ENCODE results near the gene FSTL4.

FSTL4 gene

GRCh38 chr5:133290669-133291240, 321.6 kb downstream of the FSTL4 start:
- no peak for DNase-seq (ENCODE audit: low read depth)

GRCh38 chr5:133289686-133290367, 322.5 kb downstream of the FSTL4 start:
- DNase-seq (ENCODE audit: low read depth): no peak

GRCh38 chr5:133287500-133287899, 324.8 kb downstream of the FSTL4 start:
- DNase-seq (ENCODE audit: low read depth): peak; percentile 26

GRCh38 chr5:133286483-133286882, 325.9 kb downstream of the FSTL4 start:
- DNase-seq (ENCODE audit: low read depth): no peak

- DNase-seq (ENCODE audit: low read depth): no peak
These were observed 326.7 kb downstream of the FSTL4 start for GRCh38 chr5:133285583-133286021.

- no peak for DNase-seq (ENCODE audit: low read depth)
These were observed 328.0 kb downstream of the FSTL4 start for GRCh38 chr5:133284306-133284705.

GRCh38 chr5:133278317-133278716, 334.0 kb downstream of the FSTL4 start:
- DNase-seq (ENCODE audit: low read depth): no peak

- no peak for DNase-seq (ENCODE audit: low read depth)
These were observed 334.6 kb downstream of the FSTL4 start for GRCh38 chr5:133277744-133278143.

GRCh38 chr5:133276171-133276570, 336.2 kb downstream of the FSTL4 start:
- no peak for DNase-seq (ENCODE audit: low read depth)

GRCh38 chr5:133275631-133276030, 336.7 kb downstream of the FSTL4 start:
- DNase-seq (ENCODE audit: low read depth): no peak

- DNase-seq (ENCODE audit: low read depth): no peak
These were observed 337.8 kb downstream of the FSTL4 start for GRCh38 chr5:133274597-133274935.

- DNase-seq (ENCODE audit: low read depth): no peak
These were observed 338.4 kb downstream of the FSTL4 start for GRCh38 chr5:133273661-133274596.

GRCh38 chr5:133272345-133272744, 340.0 kb downstream of the FSTL4 start:
- no peak for DNase-seq (ENCODE audit: low read depth)

- no peak for DNase-seq (ENCODE audit: low read depth)
These were observed 340.7 kb downstream of the FSTL4 start for GRCh38 chr5:133271606-133272005.

GRCh38 chr5:133269691-133270090, 342.6 kb downstream of the FSTL4 start:
- DNase-seq (ENCODE audit: low read depth): no peak

GRCh38 chr5:133267601-133268000, 344.7 kb downstream of the FSTL4 start:
- no peak for DNase-seq (ENCODE audit: low read depth)

- no peak for DNase-seq (ENCODE audit: low read depth)
These were observed 345.4 kb downstream of the FSTL4 start for GRCh38 chr5:133266966-133267365.

- no peak for DNase-seq (ENCODE audit: low read depth)
These were observed 345.8 kb downstream of the FSTL4 start for GRCh38 chr5:133266527-133266878.

GRCh38 chr5:133265720-133266526, 346.4 kb downstream of the FSTL4 start:
- DNase-seq (ENCODE audit: low read depth): no peak

- no peak for DNase-seq (ENCODE audit: low read depth)
These were observed 347.1 kb downstream of the FSTL4 start for GRCh38 chr5:133265257-133265656.

- no peak for DNase-seq (ENCODE audit: low read depth)
These were observed 349.7 kb downstream of the FSTL4 start for GRCh38 chr5:133262690-133263089.

- no peak for DNase-seq (ENCODE audit: low read depth)
These were observed 350.3 kb downstream of the FSTL4 start for GRCh38 chr5:133261993-133262392.

Measured in activated T-cell treated with anti-CD3 and anti-CD28 coated beads for 48 hours (primary cell).